SK-N-SH (cell line): Measurements from ENCODE around the gene CAPZA2. TPM values are rescaled to one million over a fixed set of nuclear protein-coding genes. Genes with fewer than 3 reads are reported as not detected.

Experiments used
- CTCF ChIA-PET: fragments of 300-600, 350-600 bp; formaldehyde crosslinking; extraction: SDS; loops from one replicate; lab custom pipeline; 2021; lab: Yijun Ruan, JAX
- POLR2A ChIA-PET: fragments of 350-600 bp; sonication (Branson Sonifier 250); formaldehyde crosslinking; extraction: SDS; loops from one replicate; lab custom pipeline; 2020; ENCODE audit warnings: antibody characterized with exemption, inconsistent platforms; lab: Yijun Ruan, JAX
- DNase-seq: peaks from one replicate; pipeline ENCODE4 v3.0.0; 2012
- H2AFZ ChIP-seq: fragments of 200-600 bp; sonication (generic); 2 replicates; pipeline ENCODE4 v1.8.1; 2016; ENCODE audit warnings: antibody characterized with exemption, mild to moderate bottlenecking, low read depth
- H3F3A ChIP-seq: fragments of 200-600 bp; sonication (generic); replicated peaks from 2 replicates; pipeline ENCODE3; 2016; ENCODE audit warnings: antibody characterized with exemption, mild to moderate bottlenecking; ENCODE audit not compliant: insufficient read depth
- H3K27ac ChIP-seq, 2 experiments: fragments of 200-500 bp in 1 of 2; fragments of 200-600 bp in 1 of 2; sonication (Bioruptor generic) in 1 of 2; sonication (generic), shearing (Covaris generic) in 1 of 2; 2 replicates each; pipeline versions ENCODE4 v1.5.1 to v1.6.1; 2014 to 2016; ENCODE audit warnings: low read depth in 2 of 2, inconsistent platforms in 1 of 2, low read length in 1 of 2, mild to moderate bottlenecking in 1 of 2, mixed read lengths in 1 of 2
- H3K27me3 ChIP-seq: fragments of 200-600 bp; sonication (generic), shearing (Covaris generic); 2 replicates; pipeline ENCODE4 v1.6.1; 2016; ENCODE audit warnings: mixed run types; ENCODE audit not compliant: insufficient read depth
- H3K36me3 ChIP-seq, 2 experiments: fragments of 200-500 bp in 1 of 2; fragments of 200-600 bp in 1 of 2; sonication (Bioruptor generic) in 1 of 2; sonication (generic) in 1 of 2; replicated peaks in 1 of 2; 2 replicates each; pipeline versions ENCODE3 to v1.5.1; 2014 to 2016; ENCODE audit warnings: low read length in 1 of 2, mild to moderate bottlenecking in 1 of 2; ENCODE audit not compliant: insufficient read depth in 2 of 2, control insufficient read depth in 1 of 2
- H3K4me1 ChIP-seq, 2 experiments: fragments of 200-500 bp in 1 of 2; fragments of 200-600 bp in 1 of 2; sonication (Bioruptor generic) in 1 of 2; sonication (generic), shearing (Covaris generic) in 1 of 2; 2 replicates each; pipeline versions ENCODE4 v1.5.1 to v1.6.1; 2014 to 2016; ENCODE audit warnings: low read depth in 1 of 2, low read length in 1 of 2, mixed run types in 1 of 2; ENCODE audit not compliant: insufficient read depth in 2 of 2, control insufficient read depth in 1 of 2
- H3K4me2 ChIP-seq: fragments of 200-600 bp; sonication (generic), shearing (Covaris generic); 2 replicates; pipeline ENCODE4 v1.6.1; 2017; ENCODE audit warnings: mixed run types
- H3K4me3 ChIP-seq, 2 experiments: fragments of 200-500 bp in 1 of 2; fragments of 200-600 bp in 1 of 2; sonication (Bioruptor generic) in 1 of 2; sonication (generic), shearing (Covaris generic) in 1 of 2; 2 replicates each; pipeline versions ENCODE4 v1.5.1 to v1.8.1; 2014 to 2016; ENCODE audit warnings: low read depth in 2 of 2, inconsistent platforms in 1 of 2, low read length in 1 of 2, mild to moderate bottlenecking in 1 of 2, mixed read lengths in 1 of 2, moderate library complexity in 1 of 2
- H3K79me2 ChIP-seq: fragments of 200-600 bp; sonication (generic); 2 replicates; pipeline ENCODE4 v1.8.1; 2017; ENCODE audit warnings: mild to moderate bottlenecking; ENCODE audit not compliant: insufficient read depth
- H3K9ac ChIP-seq: fragments of 200-600 bp; sonication (generic); 2 replicates; pipeline ENCODE4 v1.6.1; 2017; ENCODE audit warnings: mixed run types
- H3K9me2 ChIP-seq: fragments of 200-600 bp; sonication (generic); 2 replicates; pipeline ENCODE4 v1.6.1; 2017; ENCODE audit warnings: mixed run types
- H3K9me3 ChIP-seq: fragments of 200-600 bp; sonication (generic); 2 replicates; pipeline ENCODE4 v1.6.1; 2017; ENCODE audit warnings: mixed run types, mild to moderate bottlenecking, moderate library complexity
- H4K20me1 ChIP-seq: fragments of 200-600 bp; sonication (generic); 2 replicates; pipeline ENCODE4 v1.6.1; 2017; ENCODE audit warnings: mild to moderate bottlenecking, mixed run types; ENCODE audit not compliant: insufficient read depth
- ELF1 ChIP-seq: IDR thresholded peaks from 2 replicates; pipeline ENCODE4 v1.4.0; 2012
- EZH2phosphoT487 ChIP-seq: fragments of 200-600 bp; sonication (generic); IDR thresholded peaks from 2 replicates; pipeline ENCODE4 v1.6.1; 2017; ENCODE audit warnings: low read depth, mixed run types, mild to moderate bottlenecking, antibody characterized with exemption, moderate library complexity, borderline replicate concordance
- FOSL2 ChIP-seq: IDR thresholded peaks from 2 replicates; pipeline ENCODE4 v1.4.0; 2012; ENCODE audit warnings: low read depth, mild to moderate bottlenecking, moderate library complexity, borderline replicate concordance
- FOXJ3 ChIP-seq: sonication (generic); formaldehyde crosslinking; IDR thresholded peaks from 2 replicates; pipeline ENCODE4 v1.5.1; 2020; ENCODE audit warnings: mild to moderate bottlenecking, missing genetic modification reagents
- GABPA ChIP-seq: IDR thresholded peaks from 2 replicates; pipeline ENCODE4 v1.4.0; 2012; ENCODE audit warnings: low read depth, mild to moderate bottlenecking
- GATA2 ChIP-seq: sonication (generic); formaldehyde crosslinking; IDR thresholded peaks from 2 replicates; pipeline ENCODE4 v1.5.0; 2020; ENCODE audit warnings: mild to moderate bottlenecking, missing genetic modification reagents
- IRF3 ChIP-seq: fragments of 150-350 bp; IDR thresholded peaks from 2 replicates; pipeline ENCODE4 v1.6.1; 2016; ENCODE audit warnings: mild to moderate bottlenecking, low read depth, low read length
- JUND ChIP-seq: IDR thresholded peaks from 2 replicates; pipeline ENCODE4 v1.4.0; 2012
- MAX ChIP-seq: IDR thresholded peaks from 2 replicates; pipeline ENCODE4 v1.4.0; 2012; ENCODE audit warnings: low read depth
- MEF2A ChIP-seq: IDR thresholded peaks from 2 replicates; pipeline ENCODE4 v1.4.0; 2012; ENCODE audit warnings: low read depth, borderline replicate concordance
- MXI1 ChIP-seq: IDR thresholded peaks from 2 replicates; pipeline ENCODE4 v1.6.1; 2012; ENCODE audit warnings: mild to moderate bottlenecking, low read depth, low read length, improper control_type of control experiment
- NFIC ChIP-seq: IDR thresholded peaks from 2 replicates; pipeline ENCODE4 v1.4.0; 2012; ENCODE audit warnings: borderline replicate concordance
- PBX3 ChIP-seq: IDR thresholded peaks from 2 replicates; pipeline ENCODE4; 2012
- POLR2AphosphoS5 ChIP-seq: IDR thresholded peaks from 2 replicates; pipeline ENCODE4 v1.6.1; 2012; ENCODE audit warnings: low read depth, low read length
- RAD21 ChIP-seq: IDR thresholded peaks from 2 replicates; pipeline ENCODE4 v1.6.1; 2012; ENCODE audit warnings: mild to moderate bottlenecking, low read length
- RCOR1 ChIP-seq: fragments of 150-350 bp; IDR thresholded peaks from 2 replicates; pipeline ENCODE4 v1.6.1; 2017; ENCODE audit warnings: antibody characterized with exemption, low read length
- RFX5 ChIP-seq: IDR thresholded peaks from 2 replicates; pipeline ENCODE4 v1.6.1; 2012; ENCODE audit warnings: mild to moderate bottlenecking, improper control_type of control experiment, low read length
- SIN3A ChIP-seq: IDR thresholded peaks from 2 replicates; pipeline ENCODE4 v1.6.1; 2012; ENCODE audit warnings: low read depth, mild to moderate bottlenecking, low read length, moderate library complexity, borderline replicate concordance
- SMC3 ChIP-seq: IDR thresholded peaks from 2 replicates; pipeline ENCODE4 v1.6.1; 2012; ENCODE audit warnings: low read depth, low read length, improper control_type of control experiment
- TCF12 ChIP-seq: IDR thresholded peaks from 2 replicates; pipeline ENCODE4 v1.4.0; 2012
- TEAD4 ChIP-seq: IDR thresholded peaks from 2 replicates; pipeline ENCODE4 v1.4.0; 2012; ENCODE audit warnings: mild to moderate bottlenecking, borderline replicate concordance; ENCODE audit not compliant: insufficient read depth
- WGBS: methylation state at CpG from one replicate; pipeline ENCODE4 v1.1.6; 2017; ENCODE audit warnings: low lambda C conversion rate; 5-methylcytosine and 5-hydroxymethylcytosine counted together
- polyA plus RNA-seq, 3 experiments: library from polyadenylated mRNA; depleted of rRNA; stranded (reverse); fragments of >200 nt; gene quantifications; 2 replicates each; pipeline ENCODE4 v1.2.3, GENCODE V29; 2012

CAPZA2 gene
- polyA plus RNA-seq, 1 of the 3 experiments (the other 2 are of a cell fraction): 44.6 TPM

GRCh38 chr7:116932566-116932965 lies 70.2 kb downstream of the CAPZA2 start:
- Histone ChIP-seq H3K9ac (no peak overlapping the region), H3K4me2 (no peak overlapping the region), H3K27me3 (no peaks in the 10 kb centered on the region), H3K79me2 (no peaks in the 10 kb centered on the region), H3K27ac (no peak overlapping the region), H3K36me3 (no peaks in the 10 kb centered on the region), H3K9me2 (no peaks in the 10 kb centered on the region), H3F3A (peaks cover 4% of the 10 kb centered on the region), H2AFZ (no peak overlapping the region), H3K4me3 (no peak overlapping the region), H3K9me3 (no peaks in the 10 kb centered on the region), H3K4me1 (no peaks in the 10 kb centered on the region), H4K20me1 (no peaks in the 10 kb centered on the region)
- CTCF ChIA-PET: interaction anchor here (0.8 to 13.4 kb wide), 11 partner anchors 10 to 526 kb away, joined by 3 to 219 read pairs (median 3); no protein-coding TSS in a partner anchor
- TF ChIP-seq TCF12 (no peak), SMC3 (no peak), RCOR1 (no peak), JUND (no peak), ELF1 (no peak), GATA2 (CRISPR knock-in tag) (no peak), NFIC (no peak), FOXJ3 (no peak), IRF3 (no peak), RAD21 (no peak), MEF2A (no peak), RFX5 (no peak), SIN3A (no peak), FOSL2 (no peak), POLR2AphosphoS5 (no peak), GABPA (no peak), PBX3 (no peak)
- 96% methylated on average over 7 of the region's 7 CpGs for WGBS
- no peak for DNase-seq
- POLR2A ChIA-PET: no interaction called here

GRCh38 chr7:116933465-116933864 lies 71.1 kb downstream of the CAPZA2 start:
- H3K79me2 ChIP-seq: no peaks in the 10 kb centered on the region
- H3K4me2 ChIP-seq: no peak overlapping the region
- H3K27ac ChIP-seq: no peak overlapping the region
- no peaks in the 10 kb centered on the region for H3K27me3 ChIP-seq
- no peaks in the 10 kb centered on the region for H4K20me1 ChIP-seq
- no peak overlapping the region for H2AFZ ChIP-seq
- H3K4me1 ChIP-seq: no peaks in the 10 kb centered on the region
- ChIA-PET POLR2A (no interaction called here), CTCF (interaction anchor here (1.0 to 13.4 kb wide), 8 partner anchors 14 to 526 kb away, joined by 3 to 219 read pairs (median 7); no protein-coding TSS in a partner anchor)
- no peak for DNase-seq
- H3K9ac ChIP-seq: no peak overlapping the region
- H3K4me3 ChIP-seq: no peak overlapping the region
- WGBS: 89% methylated on average over 3 of the region's 3 CpGs
- H3K36me3 ChIP-seq: no peaks in the 10 kb centered on the region
- TF ChIP-seq IRF3 (no peak), MXI1 (no peak), MAX (no peak), POLR2AphosphoS5 (no peak), RAD21 (no peak), TCF12 (no peak), SMC3 (no peak), TEAD4 (no peak), EZH2phosphoT487 (no peak)
- no peaks in the 10 kb centered on the region for H3K9me3 ChIP-seq
- H3F3A ChIP-seq: peaks cover under 1% of the 10 kb centered on the region
- no peaks in the 10 kb centered on the region for H3K9me2 ChIP-seq
